ENCODE results near the gene PCDH15. TPM values are rescaled to one million over a fixed set of nuclear protein-coding genes. Genes with fewer than 3 reads are reported as not detected.
"Not testable (repeated sequence)": the region's sequence is repeated elsewhere in the genome, so short reads cannot be mapped to it uniquely, and the experiment has no call there.

PCDH15 gene
- polyA plus RNA-seq, 3 donors from 2014 or later: not detected

DNA sequence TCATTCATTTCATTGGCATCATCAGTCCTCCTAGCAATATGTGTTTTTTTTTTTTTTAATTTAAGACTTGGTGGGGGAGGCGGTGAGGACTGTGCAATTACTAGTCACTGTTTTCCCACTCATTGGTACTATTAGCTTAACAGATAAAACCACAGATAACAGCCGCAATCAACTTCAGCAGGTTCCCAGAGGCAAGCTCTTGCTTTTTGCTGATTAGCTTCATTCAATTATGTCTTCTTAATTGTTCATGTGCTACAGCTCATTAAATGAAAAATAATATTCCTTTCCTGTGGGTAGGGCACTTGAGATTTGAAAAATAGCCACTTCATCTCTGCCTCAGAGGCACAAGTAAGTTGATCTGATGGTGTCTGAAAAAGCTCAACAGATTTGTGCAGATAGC is 215.5 kb downstream of the PCDH15 start:
- DNase-seq: no peak
- Mint-ChIP-seq H3K27me3 (ENCODE audit: low read depth in 3 of 3) (peaks cover 0 to under 1% (median 0%) of the 10 kb centered on the region in 3 donors), H3K27ac (no peak overlapping the region), H3K4me1 (no peaks in the 10 kb centered on the region), H3K36me3 (no peaks in the 10 kb centered on the region), H3K4me3 (no peak overlapping the region), H3K9me3 (peaks cover 4 to 34% (median 13%) of the 10 kb centered on the region in 6 donors)

DNA sequence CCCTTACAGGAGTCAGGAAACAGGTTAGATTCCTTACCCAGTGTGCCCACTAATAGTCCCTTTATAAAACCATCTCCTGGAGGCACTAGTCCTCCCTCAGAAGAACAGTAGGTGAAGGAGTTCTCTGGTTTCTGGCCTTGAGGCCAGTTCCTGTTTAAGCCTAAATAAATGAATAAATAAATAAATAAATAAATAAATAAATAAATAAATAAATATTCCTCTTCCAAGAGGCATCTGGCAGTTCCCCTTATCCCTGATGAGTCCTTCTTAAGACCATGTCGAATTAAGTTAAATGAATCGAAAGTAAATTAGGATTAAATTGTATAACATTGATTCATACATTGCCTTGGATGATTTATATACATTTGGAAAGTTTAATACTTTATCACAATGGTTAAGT is 223.3 kb downstream of the PCDH15 start:
- Mint-ChIP-seq H3K4me3 (no peak overlapping the region), H3K4me1 (no peaks in the 10 kb centered on the region), H3K9me3 (peaks cover 6 to 51% (median 24%) of the 10 kb centered on the region in 6 donors), H3K27ac (no peak overlapping the region), H3K27me3 (ENCODE audit: low read depth in 3 of 3) (peaks cover 0 to 2% (median 2%) of the 10 kb centered on the region in 3 donors), H3K36me3 (no peaks in the 10 kb centered on the region)
- no peak for DNase-seq

DNA sequence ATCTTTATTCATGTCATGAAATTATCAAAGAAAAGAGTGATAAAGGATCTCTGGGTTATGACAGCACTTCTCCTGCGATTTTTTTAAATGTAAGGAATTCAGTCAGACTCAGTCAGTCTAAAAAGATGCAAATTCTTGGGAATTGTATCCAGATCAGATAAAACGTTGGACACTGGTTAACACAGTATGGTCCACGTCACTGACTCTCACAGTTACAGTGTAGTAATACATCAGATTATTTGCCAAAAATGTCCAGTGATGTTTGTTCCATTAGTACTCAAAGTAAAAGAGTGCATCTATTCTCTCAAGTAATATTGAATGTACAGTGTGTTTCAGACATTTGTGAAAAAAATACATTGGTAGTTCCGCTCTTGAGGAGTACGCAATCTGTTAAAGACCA is 224.5 kb downstream of the PCDH15 start:
- DNase-seq: no peak
- Mint-ChIP-seq H3K27ac (no peak overlapping the region), H3K27me3 (ENCODE audit: low read depth in 3 of 3) (peaks cover 0 to 2% (median 2%) of the 10 kb centered on the region in 3 donors), H3K9me3 (peaks cover 7 to 54% (median 26%) of the 10 kb centered on the region in 6 donors), H3K4me3 (no peak overlapping the region), H3K36me3 (no peaks in the 10 kb centered on the region), H3K4me1 (no peaks in the 10 kb centered on the region)

DNA sequence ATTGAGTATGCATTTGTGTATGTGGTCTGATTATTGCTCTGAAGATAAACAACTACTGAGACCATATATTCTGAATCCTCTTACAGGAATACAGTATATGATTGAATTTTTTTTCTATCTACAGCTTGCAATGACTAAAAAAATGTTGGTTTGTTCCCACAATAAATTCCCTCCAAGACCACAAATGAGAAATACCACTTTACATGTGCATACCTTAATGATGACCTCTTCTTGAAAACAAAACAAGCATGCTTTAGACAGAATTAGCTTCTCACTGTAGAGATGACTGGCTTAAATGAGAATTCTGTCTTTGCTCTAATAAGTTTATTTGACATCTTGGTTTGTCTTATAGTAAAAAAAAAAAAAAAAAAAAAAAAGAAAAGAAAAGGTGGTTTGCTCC is 241.5 kb downstream of the PCDH15 start:
- DNase-seq: no peak
- Mint-ChIP-seq H3K4me3 (no peak overlapping the region), H3K9me3 (peaks cover 3 to 66% (median 16%) of the 10 kb centered on the region in 6 donors), H3K27me3 (ENCODE audit: low read depth in 3 of 3) (no peaks in the 10 kb centered on the region), H3K27ac (no peak overlapping the region), H3K36me3 (no peaks in the 10 kb centered on the region), H3K4me1 (no peaks in the 10 kb centered on the region)

DNA sequence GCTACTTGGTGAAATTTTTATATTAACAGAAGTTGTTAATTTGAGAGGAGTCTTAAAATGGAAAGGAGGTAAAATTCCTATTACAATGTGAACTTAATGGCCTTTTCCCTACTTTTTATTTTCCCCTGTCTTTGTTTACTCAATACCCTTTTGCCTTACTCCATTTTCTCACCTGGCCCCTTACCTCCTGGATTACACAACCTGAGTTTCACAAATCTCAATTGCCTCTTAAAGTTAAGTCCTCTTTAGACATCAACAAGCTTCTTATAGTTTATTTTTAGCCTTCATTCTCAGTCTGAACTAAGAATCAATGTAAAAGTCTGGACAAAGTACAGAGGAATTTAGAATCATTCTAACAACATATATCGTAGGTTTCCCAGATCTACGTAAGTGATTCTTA is 247.0 kb downstream of the PCDH15 start:
- Mint-ChIP-seq H3K4me3 (no peak overlapping the region), H3K4me1 (no peaks in the 10 kb centered on the region)

DNA sequence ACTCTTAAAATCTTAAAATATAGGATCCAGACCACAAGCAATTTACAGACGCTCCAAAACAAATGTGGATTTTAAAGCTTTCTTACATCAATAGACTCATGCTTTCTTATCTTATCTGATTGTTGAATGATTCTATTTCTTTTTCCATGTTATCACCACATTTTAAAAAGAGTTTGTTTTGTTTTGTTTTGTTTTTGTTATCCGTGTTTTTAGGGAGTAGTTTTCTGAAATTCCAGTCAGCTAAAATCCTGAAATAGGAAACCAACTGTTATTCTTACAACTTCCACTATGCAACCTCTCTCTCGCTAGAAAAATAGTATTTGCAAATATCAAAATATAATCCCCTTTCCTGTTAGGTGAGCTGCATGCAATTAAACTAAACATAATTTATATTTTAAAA is 251.0 kb downstream of the PCDH15 start:
- H3K27ac Mint-ChIP-seq: no peak overlapping the region
- no peaks in the 10 kb centered on the region for H3K36me3 Mint-ChIP-seq
- H3K4me1 Mint-ChIP-seq: no peaks in the 10 kb centered on the region
- H3K27me3 Mint-ChIP-seq (ENCODE audit: low read depth in 3 of 3): peaks cover 0 to 1% (median 0%) of the 10 kb centered on the region in 3 donors
- H3K4me3 Mint-ChIP-seq: no peak overlapping the region
- H3K9me3 Mint-ChIP-seq: peaks cover 1 to 49% (median 15%) of the 10 kb centered on the region in 6 donors
- no peak for DNase-seq

More for the DNA sequence above, 247.0 kb downstream of the PCDH15 start:
- Mint-ChIP-seq H3K27ac (no peak overlapping the region), H3K27me3 (ENCODE audit: low read depth in 3 of 3) (peaks cover 0 to 1% (median 0%) of the 10 kb centered on the region in 3 donors), H3K36me3 (no peaks in the 10 kb centered on the region), H3K9me3 (peaks cover 0 to 71% (median 18%) of the 10 kb centered on the region in 6 donors)
- no peak for DNase-seq

DNA sequence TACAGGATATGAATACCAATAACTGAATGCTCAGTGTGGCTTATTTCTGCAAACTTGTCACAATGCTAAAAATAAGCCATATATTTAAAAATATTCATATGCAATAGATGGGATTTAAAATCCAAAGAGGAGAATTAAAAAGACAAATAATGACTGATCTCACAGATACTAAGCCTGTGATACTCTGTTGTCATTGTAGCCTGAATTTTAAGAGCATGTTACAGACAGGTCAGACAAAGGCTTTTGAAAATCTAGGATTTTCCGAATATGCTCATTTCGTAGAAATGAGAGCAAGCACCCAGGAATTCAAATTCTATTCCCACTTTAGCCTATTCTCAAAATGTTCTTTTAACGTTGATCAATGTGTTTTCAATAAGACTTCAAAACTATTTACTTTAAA is 269.7 kb downstream of the PCDH15 start:
- Mint-ChIP-seq H3K27me3 (ENCODE audit: low read depth in 3 of 3) (no peaks in the 10 kb centered on the region), H3K27ac (no peak overlapping the region), H3K36me3 (no peaks in the 10 kb centered on the region), H3K4me1 (no peaks in the 10 kb centered on the region), H3K4me3 (no peak overlapping the region), H3K9me3 (peaks cover 7 to 45% (median 24%) of the 10 kb centered on the region in 6 donors)
- DNase-seq: no peak

DNA sequence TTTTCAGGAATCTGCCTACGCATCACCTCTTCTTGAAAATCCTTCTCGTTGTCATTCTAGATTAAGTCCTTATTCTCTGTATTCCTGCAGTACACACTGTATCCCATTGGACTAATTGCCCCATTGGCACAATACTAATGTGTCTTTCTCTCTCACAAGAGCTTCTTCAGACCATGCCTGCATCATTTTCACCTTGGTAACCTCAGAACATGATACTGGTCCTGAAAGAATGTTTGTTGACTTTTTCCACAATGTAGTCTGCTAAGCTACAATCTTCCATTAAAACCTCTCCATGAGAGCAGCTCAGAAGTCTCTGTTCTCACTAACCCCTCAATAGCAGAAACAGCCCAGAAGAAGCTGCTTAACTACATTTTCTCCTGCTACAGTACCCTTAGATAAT is 270.7 kb downstream of the PCDH15 start:
- no peaks in the 10 kb centered on the region for H3K4me1 Mint-ChIP-seq
- H3K36me3 Mint-ChIP-seq: no peaks in the 10 kb centered on the region
- peaks cover 7 to 45% (median 22%) of the 10 kb centered on the region in 6 donors for H3K9me3 Mint-ChIP-seq
- H3K27me3 Mint-ChIP-seq (ENCODE audit: low read depth in 3 of 3): no peaks in the 10 kb centered on the region
- no peak overlapping the region for H3K4me3 Mint-ChIP-seq
- DNase-seq: no peak
- H3K27ac Mint-ChIP-seq: no peak overlapping the region

DNA sequence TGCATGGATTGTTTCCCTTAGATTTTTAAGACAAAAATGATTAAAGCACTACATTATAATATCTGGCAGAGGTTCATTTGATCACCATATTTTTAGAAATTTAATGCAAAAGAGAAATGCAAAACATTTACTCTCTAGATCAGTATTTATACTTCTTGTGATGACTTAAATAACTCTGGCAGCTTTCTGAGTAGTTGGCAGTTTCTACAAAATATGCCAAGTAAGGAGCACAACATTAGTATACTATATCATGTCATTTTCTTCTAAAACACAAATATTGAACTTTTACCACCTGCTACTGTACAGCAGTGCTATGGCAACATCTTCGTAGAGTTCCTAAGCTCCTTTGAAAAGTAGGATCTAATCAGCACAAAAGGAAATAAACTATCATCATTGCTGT is 275.2 kb downstream of the PCDH15 start:
- H3K9me3 Mint-ChIP-seq: peaks cover 11 to 40% (median 27%) of the 10 kb centered on the region in 6 donors

DNA sequence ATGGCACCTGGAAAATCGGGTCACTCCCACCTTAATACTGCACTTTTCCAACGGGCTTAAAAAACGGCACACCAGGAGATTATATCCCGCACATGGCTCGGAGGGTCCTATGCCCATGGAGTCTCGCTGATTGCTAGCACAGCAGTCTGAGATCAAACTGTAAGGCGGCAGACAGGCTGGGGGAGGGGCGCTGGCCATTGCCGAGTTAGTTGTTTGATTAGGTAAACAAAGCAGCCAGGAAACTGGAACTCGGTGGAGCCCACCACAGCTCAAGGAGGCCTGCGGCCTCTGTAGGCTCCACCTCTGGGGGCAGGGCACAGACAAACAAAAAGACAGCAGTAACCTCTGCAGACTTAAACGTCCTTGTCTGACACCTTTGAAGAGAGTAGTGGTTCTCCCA is 285.8 kb downstream of the PCDH15 start:
- H3K9me3 Mint-ChIP-seq: peaks cover 6 to 40% (median 26%) of the 10 kb centered on the region in 6 donors
- not testable (repeated sequence) for H3K4me3 Mint-ChIP-seq; H3K36me3 Mint-ChIP-seq; H3K27me3 Mint-ChIP-seq (ENCODE audit: low read depth in 3 of 3); H3K4me1 Mint-ChIP-seq; H3K27ac Mint-ChIP-seq; DNase-seq

More for the DNA sequence above, 275.2 kb downstream of the PCDH15 start:
- peaks cover 0 to 7% (median 0%) of the 10 kb centered on the region in 3 donors for H3K36me3 Mint-ChIP-seq
- no peak for DNase-seq
- no peak overlapping the region for H3K4me3 Mint-ChIP-seq
- no peaks in the 10 kb centered on the region for H3K4me1 Mint-ChIP-seq
- H3K27ac Mint-ChIP-seq: no peak overlapping the region
- peaks cover 0 to 2% (median 0%) of the 10 kb centered on the region in 3 donors for H3K27me3 Mint-ChIP-seq (ENCODE audit: low read depth in 3 of 3)

DNA sequence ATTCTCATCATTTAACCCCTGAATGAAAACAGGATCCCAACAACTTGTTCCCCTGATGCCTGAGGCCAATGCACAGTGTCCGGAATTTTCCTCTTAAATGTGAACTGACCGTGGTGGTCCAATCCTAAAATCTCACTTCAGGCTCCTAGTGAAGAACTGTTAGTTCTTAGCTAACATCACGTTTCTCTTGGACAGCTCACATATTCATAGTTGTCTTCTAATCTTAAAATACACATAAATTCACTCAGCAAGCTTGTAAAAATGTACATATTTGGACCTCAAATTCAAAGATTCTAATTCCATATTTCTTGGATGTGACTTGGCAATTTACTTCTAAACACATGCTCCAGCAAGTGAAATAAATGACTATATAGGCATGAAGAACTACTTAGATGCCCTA is 297.2 kb downstream of the PCDH15 start:
- H3K27me3 Mint-ChIP-seq (ENCODE audit: low read depth in 3 of 3): no peaks in the 10 kb centered on the region
- no peak overlapping the region for H3K4me3 Mint-ChIP-seq
- no peaks in the 10 kb centered on the region for H3K4me1 Mint-ChIP-seq
- no peak overlapping the region for H3K27ac Mint-ChIP-seq
- peaks cover 6 to 59% (median 19%) of the 10 kb centered on the region in 6 donors for H3K9me3 Mint-ChIP-seq
- no peak for DNase-seq
- no peaks in the 10 kb centered on the region for H3K36me3 Mint-ChIP-seq

DNA sequence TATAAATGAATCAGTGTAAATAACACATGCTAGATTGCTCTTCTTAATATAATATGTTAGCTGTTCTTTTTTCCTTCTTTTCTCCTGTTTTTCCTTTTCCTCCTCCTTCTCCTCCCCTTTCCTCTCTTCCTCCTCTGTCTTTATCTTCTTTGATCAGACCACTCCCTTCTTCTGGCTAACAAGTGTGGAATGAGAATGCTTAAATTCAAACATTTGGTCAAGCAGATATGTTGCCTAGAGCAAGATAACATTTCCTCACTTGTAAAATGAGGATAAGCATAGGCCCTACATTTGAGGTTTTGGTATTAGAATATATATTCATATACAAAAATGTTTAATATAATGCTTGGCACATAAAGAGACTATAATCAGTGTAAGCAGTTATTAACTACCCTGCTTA is 299.1 kb downstream of the PCDH15 start:
- Mint-ChIP-seq H3K27me3 (ENCODE audit: low read depth in 3 of 3) (no peaks in the 10 kb centered on the region), H3K27ac (no peak overlapping the region), H3K9me3 (peaks cover 8 to 61% (median 24%) of the 10 kb centered on the region in 6 donors), H3K4me3 (no peak overlapping the region), H3K36me3 (no peaks in the 10 kb centered on the region), H3K4me1 (no peaks in the 10 kb centered on the region)
- no peak for DNase-seq

DNA sequence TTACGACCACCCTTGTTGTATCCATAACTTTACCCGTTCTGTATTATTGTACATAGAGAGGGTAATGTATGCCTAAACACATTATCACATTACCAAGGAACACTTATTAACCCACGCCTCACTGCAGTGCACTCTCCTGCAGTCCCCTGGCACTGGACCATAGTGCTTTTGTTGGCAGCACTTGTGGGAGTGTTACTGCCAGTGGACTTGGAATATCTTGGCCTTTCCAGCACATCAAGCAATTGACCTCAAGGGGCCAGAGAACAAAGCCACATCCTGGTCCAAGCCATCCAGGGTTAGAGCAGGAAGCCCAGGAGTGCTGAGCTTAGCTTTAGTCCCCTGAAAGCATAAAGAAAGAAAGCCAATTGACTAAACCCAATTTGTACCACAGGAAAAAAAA is 304.2 kb downstream of the PCDH15 start:
- Mint-ChIP-seq H3K4me3 (no peak overlapping the region), H3K4me1 (no peaks in the 10 kb centered on the region), H3K27me3 (ENCODE audit: low read depth in 3 of 3) (no peaks in the 10 kb centered on the region), H3K9me3 (peaks cover 18 to 65% (median 31%) of the 10 kb centered on the region in 6 donors), H3K36me3 (no peaks in the 10 kb centered on the region), H3K27ac (no peak overlapping the region)
- DNase-seq: no peak

DNA sequence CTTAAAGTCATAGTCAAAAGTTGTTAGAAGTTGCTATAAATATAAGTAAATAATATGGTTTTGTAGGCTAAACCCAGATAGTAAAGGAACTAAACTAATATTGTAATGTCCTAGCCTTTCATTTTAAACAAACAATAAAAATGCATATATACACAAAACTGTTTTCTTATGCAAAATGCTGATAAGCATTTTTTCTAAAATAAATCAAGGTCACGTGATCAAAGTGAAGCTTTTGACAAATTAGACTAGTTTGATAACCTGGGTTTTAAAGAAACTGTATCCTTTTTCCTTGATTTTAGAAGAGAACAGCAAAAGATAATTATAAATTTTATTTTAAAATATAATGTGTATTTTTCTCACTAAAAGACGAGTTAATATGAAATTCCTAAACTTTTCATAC is 313.3 kb downstream of the PCDH15 start:
- no peaks in the 10 kb centered on the region for H3K4me1 Mint-ChIP-seq
- H3K27me3 Mint-ChIP-seq (ENCODE audit: low read depth in 3 of 3): peaks cover 0 to 1% (median 0%) of the 10 kb centered on the region in 3 donors
- H3K36me3 Mint-ChIP-seq: no peaks in the 10 kb centered on the region
- no peak overlapping the region for H3K4me3 Mint-ChIP-seq
- no peak for DNase-seq
- H3K27ac Mint-ChIP-seq: no peak overlapping the region
- peaks cover 9 to 46% (median 20%) of the 10 kb centered on the region in 6 donors for H3K9me3 Mint-ChIP-seq

DNA sequence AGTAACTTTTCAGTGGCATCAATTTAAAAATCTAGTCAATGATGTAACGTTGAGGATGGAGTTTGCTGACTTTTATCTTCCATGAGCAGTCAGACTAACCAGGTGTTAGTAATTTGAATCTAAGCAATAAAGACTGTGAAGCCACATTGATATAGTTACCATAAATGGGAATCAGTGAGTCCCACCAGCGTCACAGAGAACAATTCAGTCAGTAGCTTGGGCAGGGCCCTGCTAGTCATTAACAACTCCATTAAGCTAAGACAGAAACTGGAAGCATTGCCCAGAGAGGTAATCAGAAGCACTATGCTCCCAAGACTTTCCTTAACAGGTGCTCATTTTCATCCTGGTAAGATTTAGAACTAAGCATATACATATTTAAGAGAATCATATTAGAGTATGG is 315.1 kb downstream of the PCDH15 start:
- no peak overlapping the region for H3K4me3 Mint-ChIP-seq
- peaks cover 7 to 48% (median 23%) of the 10 kb centered on the region in 6 donors for H3K9me3 Mint-ChIP-seq
- DNase-seq: no peak
- H3K4me1 Mint-ChIP-seq: no peaks in the 10 kb centered on the region
- H3K36me3 Mint-ChIP-seq: no peaks in the 10 kb centered on the region
- H3K27me3 Mint-ChIP-seq (ENCODE audit: low read depth in 3 of 3): peaks cover 0 to 1% (median 0%) of the 10 kb centered on the region in 3 donors
- H3K27ac Mint-ChIP-seq: no peak overlapping the region
